GM10266 (cell line): ENCODE results near the gene MTTP.

Source experiments
- DNase-seq: peaks from one replicate; pipeline ENCODE4 v3.0.0; 2012; ENCODE audit errors: extremely low spot score
- CTCF ChIP-seq: IDR thresholded peaks from 2 replicates; pipeline ENCODE4 v1.5.1; 2012; ENCODE audit warnings: mild to moderate bottlenecking, low read depth; ENCODE audit not compliant: control insufficient read depth, insufficient read depth; ENCODE audit errors: missing control alignments

Gene MTTP

GRCh38 chr4:99540277-99540939, 34.2 kb upstream of the MTTP start:
- TF ChIP-seq CTCF = no peak
- DNase-seq = no peak

- no peak for DNase-seq
- TF ChIP-seq CTCF = no peak
These were observed 21.8 kb upstream of the MTTP start for GRCh38 chr4:99552872-99553271.

GRCh38 chr4:99563310-99564186, 11.1 kb upstream of the MTTP start, which contains the start of gene TRMT10A:
Gene TRMT10A, minus strand, starts transcription at chr4:99564039. Its CDS starts 4,701 bp downstream, at chr4:99559338.
- DNase-seq = peak; percentile 84
- TF ChIP-seq CTCF = no peak

GRCh38 chr4:99564921-99565320, 9.7 kb upstream of the MTTP start:
- TF ChIP-seq CTCF = no peak
- DNase-seq = no peak

GRCh38 chr4:99571883-99572282, 2.7 kb upstream of the MTTP start:
- no peak for DNase-seq
- TF ChIP-seq CTCF = no peak

- TF ChIP-seq CTCF = no peak
- no peak for DNase-seq
These were observed 1.9 kb upstream of the MTTP start for GRCh38 chr4:99572527-99573240.

GRCh38 chr4:99573735-99574368, 772 bp upstream of the MTTP start:
- TF ChIP-seq CTCF = no peak
- DNase-seq = no peak
